Naive B cell (primary cell): ENCODE results near the gene MYL5. TPM values are rescaled to one million over a fixed set of nuclear protein-coding genes. Genes with fewer than 3 reads are reported as not detected.

ENCODE experiments used
- ATAC-seq, 2 donors: fragments of 150-1000 bp; cut with Tn5 transposase; 2 replicates each; pipeline ENCODE4 v1.10.0; 2021; ENCODE audit warnings: low read depth in 2 of 2, mild to moderate bottlenecking in 2 of 2, moderate library complexity in 2 of 2
- DNase-seq: peaks from one replicate; pipeline ENCODE4 v3.0.0; 2022
- H3K27ac Mint-ChIP-seq, 6 donors: one replicate each; pipeline ENCODE4 v1.8.0; 2020 to 2022; ENCODE audit warnings: mild to moderate bottlenecking in 6 of 6, mixed read lengths in 6 of 6, moderate library complexity in 5 of 6, inconsistent platforms in 2 of 6
- H3K27me3 Mint-ChIP-seq, 3 donors: one replicate each; pipeline ENCODE4 v1.8.0; 2021 to 2022; ENCODE audit warnings: mixed read lengths in 3 of 3, mild to moderate bottlenecking in 1 of 3
- H3K36me3 Mint-ChIP-seq, 2 donors: one replicate each; pipeline ENCODE4 v1.8.0; 2020 to 2022; ENCODE audit warnings: mixed read lengths in 2 of 2, inconsistent platforms in 1 of 2, mild to moderate bottlenecking in 1 of 2
- H3K4me1 Mint-ChIP-seq, 3 donors: one replicate each; pipeline ENCODE4 v1.8.0; 2020 to 2022; ENCODE audit warnings: mixed read lengths in 3 of 3, inconsistent platforms in 1 of 3, mild to moderate bottlenecking in 1 of 3, moderate library complexity in 1 of 3
- H3K4me3 Mint-ChIP-seq, 8 donors: one replicate each; pipeline ENCODE4 v1.8.0; 2020 to 2022; ENCODE audit warnings: mild to moderate bottlenecking in 8 of 8, mixed read lengths in 8 of 8, moderate library complexity in 8 of 8, inconsistent platforms in 2 of 8
- H3K9me3 Mint-ChIP-seq, 7 donors: one replicate each; pipeline ENCODE4 v1.8.0; 2020 to 2022; ENCODE audit warnings: mixed read lengths in 7 of 7, mild to moderate bottlenecking in 5 of 7, inconsistent platforms in 2 of 7, moderate library complexity in 1 of 7
- polyA plus RNA-seq, 6 donors: library from polyadenylated mRNA; unstranded; fragments of 300-500 nt; fragmentation: Illumina TruSeq; gene quantifications; one replicate each; pipeline ENCODE4 v1.2.3, GENCODE V29; 2021; ENCODE audit warnings: low read depth in 6 of 6

MYL5 gene
- polyA plus RNA-seq = 10 to 100 TPM in 5 of 6 donors, 1 to 10 TPM in 1; 7.3 to 13.4 (median 11.8) TPM

DNA sequence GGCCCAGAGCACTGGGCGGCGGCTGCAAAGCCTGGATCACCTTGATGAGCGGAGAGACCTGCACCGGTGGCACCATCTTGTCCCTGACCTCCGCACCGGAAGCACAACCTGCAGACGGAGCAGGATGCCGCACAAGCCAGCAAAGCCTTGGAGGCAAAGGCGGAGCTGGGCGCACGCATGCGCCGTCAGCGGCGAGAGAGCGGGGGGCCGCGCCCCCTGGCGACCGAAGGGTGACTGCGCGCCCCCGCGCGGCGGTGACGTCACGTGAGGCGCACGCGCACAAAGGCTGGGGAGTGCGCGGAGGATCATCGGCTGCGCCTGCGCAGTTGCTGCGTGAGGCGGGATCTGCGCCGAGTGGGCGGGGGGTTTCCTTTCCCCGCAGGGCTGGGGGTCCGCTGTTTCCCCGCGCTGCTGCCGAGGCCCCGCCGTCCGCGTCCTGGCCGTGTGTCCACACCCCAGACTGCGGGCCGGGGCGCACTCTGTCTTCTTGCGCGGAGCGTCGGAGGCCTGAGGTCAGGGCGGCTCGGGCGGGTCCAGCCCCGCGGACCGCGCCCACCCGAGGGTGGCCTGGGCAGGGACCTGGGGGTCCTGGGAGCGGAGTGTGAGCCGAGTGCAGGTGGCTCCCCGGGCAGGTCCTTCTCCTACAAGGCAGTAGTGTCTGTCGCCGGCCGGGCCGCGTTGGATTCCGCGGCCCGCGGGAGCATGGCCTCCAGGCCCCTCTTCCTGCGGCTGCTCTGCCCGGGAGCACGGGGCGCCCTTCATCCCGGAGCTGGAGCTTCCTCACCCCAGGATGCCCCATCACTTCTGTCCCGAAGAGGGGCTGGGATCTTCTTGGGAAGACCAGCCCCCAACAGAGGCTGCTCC is at the start of gene MYL5, which contains the start of gene ATP5ME:
Gene MYL5, plus strand, starts transcription at position 371 of the 864 bp plus-strand sequence. CDS start 3,485 bp downstream, outside the sequence.
Gene ATP5ME, minus strand, starts transcription at position 105 of the 864 bp plus-strand sequence. Its CDS starts 29 bp downstream, at position 76.
- Mint-ChIP-seq H3K4me3 (peak within 1 kb of the TSS; percentile 84 to 95 (median 92)), H3K36me3 (no peaks in the 10 kb centered on the region), H3K4me1 (peaks cover 12 to 18% (median 16%) of the 10 kb centered on the region in 3 donors), H3K27me3 (no peaks in the 10 kb centered on the region), H3K9me3 (no peaks in the 10 kb centered on the region), H3K27ac (peak within 1 kb of the TSS; percentile 61 to 96 (median 88))
- peak; percentile 92 to 93 for ATAC-seq
- peak; percentile 99 for DNase-seq

DNA sequence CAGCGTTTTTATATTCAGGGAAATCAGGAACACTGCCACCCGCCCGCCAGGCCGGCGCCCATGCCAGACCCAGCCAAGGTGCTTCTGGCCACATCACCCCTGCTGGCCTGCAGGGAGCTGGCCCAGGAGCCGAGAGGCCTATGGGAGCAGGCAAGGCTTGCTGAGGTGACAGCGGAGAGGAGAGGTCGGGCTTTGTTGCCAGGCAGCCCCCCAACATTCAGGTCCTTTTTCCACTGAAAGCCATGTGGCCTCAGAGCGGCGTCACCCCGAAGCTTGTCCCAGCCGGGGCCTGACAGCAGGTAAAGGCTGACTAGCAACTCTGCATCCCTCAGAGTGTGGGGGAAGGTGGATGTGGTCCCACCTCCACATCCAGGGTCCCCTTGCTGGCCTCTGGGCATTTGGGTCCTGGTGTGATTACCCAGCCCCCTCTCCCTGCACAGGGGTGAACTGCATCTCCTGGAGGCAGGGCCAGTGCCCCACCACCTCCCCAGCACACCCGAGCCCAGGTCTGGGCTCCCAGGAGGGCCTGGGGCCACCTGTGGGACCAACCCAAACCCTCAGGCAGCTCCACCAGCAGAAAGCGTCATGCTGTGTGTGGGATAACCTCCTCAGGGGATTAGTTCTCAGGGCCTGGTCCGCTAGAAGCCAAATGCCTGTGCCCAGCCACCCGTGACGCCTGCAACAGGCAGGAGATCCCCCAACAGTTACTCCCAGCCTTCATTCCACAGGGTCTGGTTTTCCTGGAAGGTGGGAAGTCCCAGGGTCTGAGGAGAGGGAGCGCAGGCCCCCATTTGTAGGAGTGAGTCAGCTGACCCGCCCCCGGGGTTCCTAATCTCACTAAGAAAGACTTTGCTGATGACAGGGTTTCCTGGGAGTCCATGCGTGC is 49.4 kb upstream of the MYL5 start, which contains the start of gene PDE6B:
Gene PDE6B, plus strand, starts transcription at position 869 of the 886 bp plus-strand sequence. CDS start 54 bp downstream, outside the sequence.
- H3K4me3 Mint-ChIP-seq = peak within 1 kb of the TSS in 1 of 8 donors; percentile 3
- no peak for ATAC-seq
- peaks cover 12 to 42% (median 34%) of the 10 kb centered on the region in 3 donors for H3K27me3 Mint-ChIP-seq
- DNase-seq = no peak
- no peaks in the 10 kb centered on the region for H3K36me3 Mint-ChIP-seq
- peaks cover 0 to 3% (median 0%) of the 10 kb centered on the region in 7 donors for H3K9me3 Mint-ChIP-seq
- H3K27ac Mint-ChIP-seq = no peak within 1 kb of the TSS
- no peaks in the 10 kb centered on the region for H3K4me1 Mint-ChIP-seq

- no peak for ATAC-seq
Observed at GRCh38 chr4:625631-626161, 48.6 kb upstream of the MYL5 start.

DNA sequence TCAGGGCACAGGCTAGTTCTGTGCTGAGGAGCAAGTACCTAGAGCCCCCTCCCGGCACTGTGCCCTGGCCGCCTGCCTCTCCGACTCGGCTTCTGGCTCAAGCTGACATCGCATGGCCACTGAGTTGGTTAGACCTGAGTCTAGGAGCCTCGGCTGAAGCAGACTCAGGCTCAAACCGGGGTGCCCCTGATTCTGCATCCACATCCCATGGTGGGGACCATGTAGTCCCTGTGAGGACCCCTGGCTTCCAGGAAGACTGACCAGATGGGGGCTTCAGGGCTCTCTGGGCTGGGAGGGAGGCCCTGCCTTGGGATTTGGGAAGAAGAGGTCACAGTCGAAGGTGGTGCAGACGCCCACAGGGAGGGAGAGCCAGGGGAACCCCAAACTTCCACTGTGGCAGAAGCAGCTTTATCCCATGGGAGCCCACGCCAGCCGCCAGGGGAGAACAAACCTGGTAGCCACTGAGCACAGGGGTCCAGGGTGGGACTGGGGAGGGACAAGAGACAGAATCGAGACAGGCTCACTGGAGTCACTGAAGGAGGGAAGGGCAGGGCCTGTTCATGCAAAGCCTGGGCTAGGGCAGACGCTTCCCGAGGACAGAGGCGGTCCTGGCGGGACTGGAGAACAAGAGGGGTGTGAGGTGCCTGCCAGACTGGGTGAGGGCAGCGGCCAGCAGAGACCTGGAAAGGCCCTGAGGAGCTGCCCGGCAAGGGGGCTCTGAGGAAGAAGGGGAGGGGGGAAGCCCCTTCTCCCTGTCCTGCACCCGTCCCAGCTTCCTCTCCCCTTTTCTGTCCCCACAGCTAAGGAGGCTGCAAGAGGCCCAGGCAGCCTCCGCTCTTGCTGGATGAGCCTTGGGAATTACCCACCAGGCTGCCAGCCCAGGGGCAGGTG is 47.9 kb upstream of the MYL5 start:
- peaks cover 2 to 8% (median 6%) of the 10 kb centered on the region in 7 donors for H3K9me3 Mint-ChIP-seq
- peaks cover 0 to 6% of the 10 kb centered on the region in 2 donors for H3K36me3 Mint-ChIP-seq
- H3K27ac Mint-ChIP-seq = no peak overlapping the region
- no peaks in the 10 kb centered on the region for H3K4me1 Mint-ChIP-seq
- H3K27me3 Mint-ChIP-seq = peaks cover 10 to 27% (median 20%) of the 10 kb centered on the region in 3 donors
- no peak for DNase-seq
- no peak for ATAC-seq
- H3K4me3 Mint-ChIP-seq = peak overlapping the region in 1 of 8 donors; percentile 3

More at GRCh38 chr4:625631-626161, 48.6 kb upstream of the MYL5 start:
- Mint-ChIP-seq H3K36me3 (no peaks in the 10 kb centered on the region), H3K4me3 (no peak overlapping the region), H3K9me3 (peaks cover 0 to 2% (median under 1%) of the 10 kb centered on the region in 7 donors), H3K4me1 (no peaks in the 10 kb centered on the region), H3K27me3 (peaks cover 5 to 35% (median 27%) of the 10 kb centered on the region in 3 donors), H3K27ac (no peak overlapping the region)
- no peak for DNase-seq

- no peak overlapping the region for H3K4me3 Mint-ChIP-seq
- peaks cover 0 to 9% of the 10 kb centered on the region in 2 donors for H3K36me3 Mint-ChIP-seq
- peaks cover 6 to 19% (median 13%) of the 10 kb centered on the region in 3 donors for H3K27me3 Mint-ChIP-seq
- DNase-seq (no peak), ATAC-seq (no peak)
- no peak overlapping the region for H3K27ac Mint-ChIP-seq
- peaks cover 7 to 13% (median 10%) of the 10 kb centered on the region in 7 donors for H3K9me3 Mint-ChIP-seq
- H3K4me1 Mint-ChIP-seq = no peaks in the 10 kb centered on the region
Observed at GRCh38 chr4:627347-628125, 46.8 kb upstream of the MYL5 start.

GRCh38 chr4:628311-628741 is 46.0 kb upstream of the MYL5 start:
- no peak overlapping the region for H3K4me3 Mint-ChIP-seq
- H3K9me3 Mint-ChIP-seq = peaks cover 7 to 15% (median 12%) of the 10 kb centered on the region in 7 donors
- no peak for ATAC-seq
- H3K27ac Mint-ChIP-seq = no peak overlapping the region
- no peaks in the 10 kb centered on the region for H3K4me1 Mint-ChIP-seq
- H3K27me3 Mint-ChIP-seq = peaks cover 6 to 19% (median 13%) of the 10 kb centered on the region in 3 donors
- no peak for DNase-seq
- H3K36me3 Mint-ChIP-seq = peaks cover 0 to 9% of the 10 kb centered on the region in 2 donors

GRCh38 chr4:628821-629635 is 45.3 kb upstream of the MYL5 start:
- H3K27me3 Mint-ChIP-seq = peaks cover 6 to 19% (median 12%) of the 10 kb centered on the region in 3 donors
- H3K36me3 Mint-ChIP-seq = peaks cover 0 to 9% of the 10 kb centered on the region in 2 donors
- no peak overlapping the region for H3K4me3 Mint-ChIP-seq
- peaks cover 7 to 15% (median 12%) of the 10 kb centered on the region in 7 donors for H3K9me3 Mint-ChIP-seq
- no peak overlapping the region for H3K27ac Mint-ChIP-seq
- DNase-seq (no peak), ATAC-seq (no peak)
- no peaks in the 10 kb centered on the region for H3K4me1 Mint-ChIP-seq

- Mint-ChIP-seq H3K4me3 (no peak overlapping the region), H3K27ac (no peak overlapping the region)
- no peak for ATAC-seq
Observed at GRCh38 chr4:629636-629914, 44.8 kb upstream of the MYL5 start.

GRCh38 chr4:629915-630641 is 44.3 kb upstream of the MYL5 start:
- DNase-seq (no peak), ATAC-seq (no peak)
- Mint-ChIP-seq H3K9me3 (peaks cover 7 to 15% (median 12%) of the 10 kb centered on the region in 7 donors), H3K27me3 (peaks cover 5 to 13% (median 6%) of the 10 kb centered on the region in 3 donors), H3K4me3 (peak overlapping the region in 1 of 8 donors; percentile 16), H3K36me3 (peaks cover 0 to 9% of the 10 kb centered on the region in 2 donors), H3K4me1 (no peaks in the 10 kb centered on the region), H3K27ac (no peak overlapping the region)

More at GRCh38 chr4:629636-629914, 44.8 kb upstream of the MYL5 start:
- H3K27me3 Mint-ChIP-seq = peaks cover 6 to 14% (median 7%) of the 10 kb centered on the region in 3 donors
- DNase-seq = no peak
- H3K4me1 Mint-ChIP-seq = no peaks in the 10 kb centered on the region
- H3K36me3 Mint-ChIP-seq = peaks cover 0 to 9% of the 10 kb centered on the region in 2 donors
- H3K9me3 Mint-ChIP-seq = peaks cover 7 to 15% (median 12%) of the 10 kb centered on the region in 7 donors

DNA sequence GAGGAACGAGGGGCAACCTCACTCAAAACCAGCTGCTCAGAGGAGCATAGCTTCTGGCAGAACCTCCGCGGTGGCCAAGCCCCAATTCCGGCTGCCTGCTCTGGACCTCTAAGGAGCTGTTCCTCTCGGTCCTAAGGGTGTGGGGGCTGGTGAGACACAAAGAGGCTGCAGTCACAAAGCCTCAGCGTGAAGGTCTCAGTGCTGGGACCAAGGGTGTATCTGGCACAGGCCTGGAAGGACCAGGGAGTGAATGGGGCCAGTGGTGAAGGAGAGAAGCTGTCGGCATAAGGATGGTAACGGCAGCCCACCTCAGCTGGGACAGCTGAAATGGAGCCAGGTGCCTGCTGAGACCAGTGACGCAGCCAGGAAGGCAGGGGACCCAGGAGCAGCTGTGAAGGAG is 43.7 kb upstream of the MYL5 start:
- Mint-ChIP-seq H3K4me1 (no peaks in the 10 kb centered on the region), H3K4me3 (no peak overlapping the region), H3K27ac (no peak overlapping the region), H3K27me3 (peaks cover 5 to 14% (median 6%) of the 10 kb centered on the region in 3 donors), H3K36me3 (peaks cover 0 to 9% of the 10 kb centered on the region in 2 donors), H3K9me3 (peaks cover 7 to 15% (median 12%) of the 10 kb centered on the region in 7 donors)
- ATAC-seq (no peak), DNase-seq (no peak)
